D721Med (cell line): ENCODE results near the gene INF2.

Experiments used
- DNase-seq: peaks from one replicate; pipeline ENCODE4 v3.0.0; 2011; ENCODE audit warnings: low spot score; ENCODE audit not compliant: insufficient read length
- FAIRE-seq: peaks from 2 replicates; lab custom pipeline; 2011; peaks lifted over from hg19 to GRCh38; lab: Jason Lieb, UNC
- TF ChIP-seq, protein P1 (sequence below): IDR thresholded peaks from 2 replicates; pipeline ENCODE4 v1.5.1; 2012; ENCODE audit warnings: mild to moderate bottlenecking, control low read depth; ENCODE audit not compliant: insufficient read depth; ENCODE audit errors: missing control alignments

INF2 gene

DNA sequence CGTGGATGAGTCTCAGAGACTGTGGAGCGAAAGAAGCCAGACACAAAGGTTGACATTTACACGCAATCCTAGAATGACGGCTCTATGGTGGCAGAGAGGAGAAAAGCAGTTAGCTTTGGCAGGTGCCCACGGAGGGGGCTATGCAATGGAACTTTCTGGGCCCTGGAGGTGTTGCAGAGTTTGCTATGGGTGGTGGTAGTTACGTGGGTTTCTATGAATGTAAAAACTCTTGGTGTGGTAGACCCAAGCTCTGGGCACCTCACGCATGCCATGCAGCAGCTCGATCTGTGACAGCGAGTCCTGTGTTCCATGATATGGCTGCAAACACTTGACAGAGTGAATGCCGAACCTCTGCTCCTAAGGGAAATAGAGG lies 5.0 kb upstream of the INF2 start:
- DNase-seq, result no peak
- TF ChIP-seq, protein P1, sequence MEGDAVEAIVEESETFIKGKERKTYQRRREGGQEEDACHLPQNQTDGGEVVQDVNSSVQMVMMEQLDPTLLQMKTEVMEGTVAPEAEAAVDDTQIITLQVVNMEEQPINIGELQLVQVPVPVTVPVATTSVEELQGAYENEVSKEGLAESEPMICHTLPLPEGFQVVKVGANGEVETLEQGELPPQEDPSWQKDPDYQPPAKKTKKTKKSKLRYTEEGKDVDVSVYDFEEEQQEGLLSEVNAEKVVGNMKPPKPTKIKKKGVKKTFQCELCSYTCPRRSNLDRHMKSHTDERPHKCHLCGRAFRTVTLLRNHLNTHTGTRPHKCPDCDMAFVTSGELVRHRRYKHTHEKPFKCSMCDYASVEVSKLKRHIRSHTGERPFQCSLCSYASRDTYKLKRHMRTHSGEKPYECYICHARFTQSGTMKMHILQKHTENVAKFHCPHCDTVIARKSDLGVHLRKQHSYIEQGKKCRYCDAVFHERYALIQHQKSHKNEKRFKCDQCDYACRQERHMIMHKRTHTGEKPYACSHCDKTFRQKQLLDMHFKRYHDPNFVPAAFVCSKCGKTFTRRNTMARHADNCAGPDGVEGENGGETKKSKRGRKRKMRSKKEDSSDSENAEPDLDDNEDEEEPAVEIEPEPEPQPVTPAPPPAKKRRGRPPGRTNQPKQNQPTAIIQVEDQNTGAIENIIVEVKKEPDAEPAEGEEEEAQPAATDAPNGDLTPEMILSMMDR, result no peak
- FAIRE-seq, result no peak

DNA sequence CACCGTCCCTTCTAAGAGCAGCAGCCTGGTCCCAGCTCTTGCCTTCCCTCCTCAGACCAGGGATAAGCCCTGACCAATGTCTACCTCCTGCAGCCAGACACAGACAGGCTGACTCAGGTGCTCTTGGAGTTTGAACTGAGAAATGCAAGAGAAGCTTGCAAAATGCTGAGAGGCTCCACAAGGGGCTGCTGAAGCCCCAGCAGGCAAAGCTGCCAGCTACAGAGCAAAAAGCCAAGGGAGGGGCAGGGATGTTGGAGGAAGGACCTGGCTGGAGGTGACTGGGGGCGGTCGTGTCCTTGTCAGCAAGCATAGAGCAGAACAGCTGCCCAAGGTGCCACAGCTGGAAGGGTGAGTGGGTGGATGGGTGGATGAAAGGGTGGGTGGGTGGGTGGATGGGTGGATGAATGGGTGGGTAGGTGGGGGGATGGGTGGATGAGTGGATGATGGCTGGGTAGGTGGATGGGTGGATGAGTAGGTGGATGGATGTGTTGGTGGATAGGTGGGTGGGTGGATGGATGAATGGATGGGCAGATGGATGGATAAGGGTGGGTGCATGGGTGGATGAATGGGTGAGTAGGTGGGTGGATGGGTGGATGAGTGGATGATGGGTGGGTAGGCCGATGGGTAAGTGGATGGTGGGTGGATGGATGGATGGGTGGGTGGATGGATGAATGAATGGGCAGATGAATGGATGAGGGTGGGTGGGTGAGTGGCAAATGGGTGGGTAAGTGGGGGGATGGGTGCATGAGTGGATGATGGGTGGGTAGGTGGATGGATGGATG lies 4.0 kb upstream of the INF2 start:
- FAIRE-seq, result no peak
- DNase-seq, result no peak
- TF ChIP-seq, protein P1, result no peak

DNA sequence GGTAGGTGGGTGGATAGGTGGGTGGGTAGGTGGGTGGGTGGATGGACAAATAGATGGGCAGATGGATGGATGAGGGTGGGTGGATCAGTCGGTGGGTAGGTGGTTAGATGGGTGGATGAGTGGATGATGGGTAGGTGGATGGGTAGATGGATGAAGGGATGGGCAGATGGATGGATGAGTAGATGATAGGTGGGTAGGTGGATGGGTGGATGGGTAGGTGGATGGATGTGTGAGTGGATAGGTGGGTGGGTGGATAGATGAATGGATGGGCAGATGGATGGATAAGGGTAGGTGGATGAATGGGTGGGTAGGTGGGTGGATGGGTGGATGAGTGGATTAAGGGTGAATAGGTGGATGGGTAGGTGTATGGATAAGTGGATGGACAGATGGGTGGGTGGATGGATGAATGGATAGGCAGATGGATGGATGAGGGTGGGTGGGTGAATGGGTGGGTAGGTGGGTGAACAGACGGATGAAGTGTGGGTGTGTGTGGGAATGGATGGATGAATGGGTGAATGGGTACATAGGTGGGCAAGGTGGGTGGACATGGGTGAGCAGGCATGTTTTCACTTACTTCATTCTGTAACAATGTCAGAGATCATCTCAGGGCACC lies 3.3 kb upstream of the INF2 start:
- TF ChIP-seq, protein P1, result no peak
- FAIRE-seq (no peak), DNase-seq (no peak)

DNA sequence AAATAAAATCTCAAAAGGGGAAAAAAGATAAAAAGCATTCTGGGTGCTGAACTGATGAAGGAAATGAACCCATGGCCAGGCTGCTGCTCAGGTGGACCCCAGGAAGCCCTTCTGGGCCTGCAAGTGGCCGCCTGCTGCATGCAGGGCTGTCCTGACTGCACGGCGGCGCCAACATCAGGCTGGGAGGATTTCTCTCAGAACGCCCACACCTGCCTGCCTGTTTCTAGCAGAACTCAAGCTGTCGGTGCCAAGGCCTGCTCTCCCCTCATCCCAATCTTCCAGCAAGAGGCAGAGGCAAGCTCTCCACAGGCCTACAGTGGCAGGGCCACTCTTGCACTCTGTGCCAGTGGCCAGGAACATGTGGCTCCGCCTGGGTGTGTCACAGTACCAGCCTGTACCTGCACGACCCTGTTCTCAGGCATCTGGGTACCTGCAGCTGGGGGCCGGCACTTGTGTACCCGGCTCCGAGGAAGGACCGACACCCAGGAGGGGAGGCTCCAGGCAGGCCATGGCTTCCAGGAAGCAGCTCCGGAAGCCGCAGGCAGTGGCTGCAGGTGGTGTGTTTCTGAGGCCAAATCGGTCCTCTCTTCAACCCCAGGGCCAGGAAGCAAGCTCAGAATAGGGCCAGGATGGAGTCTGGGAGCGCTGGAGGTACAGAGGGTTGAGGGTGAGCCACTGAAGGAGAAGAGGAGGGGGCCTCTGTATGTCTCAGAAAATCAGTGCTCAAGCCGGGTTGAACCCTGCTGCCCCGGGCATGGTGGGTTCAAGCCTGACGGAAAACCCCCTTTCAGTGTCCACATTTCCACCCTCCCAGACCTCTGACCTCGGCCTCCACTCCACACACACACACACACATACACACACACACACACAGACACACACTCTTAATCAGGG lies 2.5 kb upstream of the INF2 start:
- TF ChIP-seq, protein P1, result no peak
- DNase-seq (no peak), FAIRE-seq (no peak)

DNA sequence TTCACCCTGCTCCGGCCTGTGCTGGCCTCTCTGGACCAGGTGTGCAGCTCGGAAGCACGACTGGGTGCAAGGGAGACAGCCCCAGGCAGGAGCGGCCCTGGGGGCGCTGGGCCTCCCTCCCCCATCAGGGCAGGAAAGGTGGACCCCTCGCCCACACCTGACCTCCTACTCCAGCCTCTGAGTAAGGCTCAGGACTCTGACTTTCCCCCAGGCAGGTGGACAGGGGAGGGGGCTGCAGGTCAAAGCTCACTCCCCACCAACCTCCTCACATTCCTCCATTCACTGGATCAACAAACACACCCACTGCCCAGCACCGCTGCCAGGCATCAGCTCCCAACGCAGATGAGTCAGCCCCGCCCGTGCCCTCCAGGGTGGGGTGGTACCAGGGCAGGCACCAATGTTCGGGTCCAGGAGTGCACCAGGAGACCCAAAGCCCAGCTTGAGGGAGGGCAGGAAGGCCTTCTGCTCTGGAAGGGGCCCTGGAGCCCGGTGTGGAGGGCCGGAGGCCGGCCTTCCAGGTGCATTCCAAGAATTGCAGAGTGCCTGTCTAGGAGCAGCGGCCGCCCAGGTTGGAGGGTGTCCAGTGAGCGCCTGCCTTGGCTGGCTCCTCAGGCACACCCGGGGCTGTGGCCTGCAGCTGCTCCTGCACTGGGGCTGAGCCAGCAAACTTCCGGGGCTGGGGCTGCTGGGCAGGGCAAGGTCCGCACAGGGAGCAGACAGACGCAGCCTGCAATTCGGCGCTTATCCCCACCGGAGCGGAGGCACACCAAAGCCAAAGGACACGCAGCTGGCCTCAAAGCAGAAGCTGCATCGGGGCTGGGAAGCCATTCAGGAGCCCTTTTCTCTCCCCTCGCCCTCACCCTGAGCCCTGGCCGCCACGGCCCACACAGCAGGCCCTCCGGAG lies 1.6 kb upstream of the INF2 start:
- DNase-seq, result no peak

More for the DNA sequence above, 1.6 kb upstream of the INF2 start:
- FAIRE-seq, result no peak
- TF ChIP-seq, protein P1, result no peak
